HL-60 (cell line): ENCODE results near the gene NDUFA3.

Experiments
- GABPA ChIP-seq: IDR thresholded peaks from 2 replicates; pipeline ENCODE4 v1.6.1; 2012; ENCODE audit warnings: low read depth
- POLR2AphosphoS5 ChIP-seq: IDR thresholded peaks from 2 replicates; pipeline ENCODE4 v1.6.1; 2012; ENCODE audit warnings: low read depth
- REST ChIP-seq: IDR thresholded peaks from 2 replicates; pipeline ENCODE4 v1.6.1; 2012; ENCODE audit warnings: low read depth; ENCODE audit not compliant: insufficient replicate concordance
- SPI1 ChIP-seq: IDR thresholded peaks from 2 replicates; pipeline ENCODE4 v1.6.1; 2012; ENCODE audit warnings: low read depth, mild to moderate bottlenecking, borderline replicate concordance
- TF ChIP-seq, protein P1 (sequence below): IDR thresholded peaks from one replicate; pipeline ENCODE4 v1.5.1; 2011; ENCODE audit warnings: low read length, control low read depth, inconsistent platforms; ENCODE audit not compliant: insufficient read depth

- TF ChIP-seq, protein P1, sequence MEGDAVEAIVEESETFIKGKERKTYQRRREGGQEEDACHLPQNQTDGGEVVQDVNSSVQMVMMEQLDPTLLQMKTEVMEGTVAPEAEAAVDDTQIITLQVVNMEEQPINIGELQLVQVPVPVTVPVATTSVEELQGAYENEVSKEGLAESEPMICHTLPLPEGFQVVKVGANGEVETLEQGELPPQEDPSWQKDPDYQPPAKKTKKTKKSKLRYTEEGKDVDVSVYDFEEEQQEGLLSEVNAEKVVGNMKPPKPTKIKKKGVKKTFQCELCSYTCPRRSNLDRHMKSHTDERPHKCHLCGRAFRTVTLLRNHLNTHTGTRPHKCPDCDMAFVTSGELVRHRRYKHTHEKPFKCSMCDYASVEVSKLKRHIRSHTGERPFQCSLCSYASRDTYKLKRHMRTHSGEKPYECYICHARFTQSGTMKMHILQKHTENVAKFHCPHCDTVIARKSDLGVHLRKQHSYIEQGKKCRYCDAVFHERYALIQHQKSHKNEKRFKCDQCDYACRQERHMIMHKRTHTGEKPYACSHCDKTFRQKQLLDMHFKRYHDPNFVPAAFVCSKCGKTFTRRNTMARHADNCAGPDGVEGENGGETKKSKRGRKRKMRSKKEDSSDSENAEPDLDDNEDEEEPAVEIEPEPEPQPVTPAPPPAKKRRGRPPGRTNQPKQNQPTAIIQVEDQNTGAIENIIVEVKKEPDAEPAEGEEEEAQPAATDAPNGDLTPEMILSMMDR = no peak
- TF ChIP-seq REST (no peak), POLR2AphosphoS5 (no peak), GABPA (no peak), SPI1 (no peak)
Measured at GRCh38 chr19:54108496-54108895, 5.8 kb downstream of the NDUFA3 start.
